ENCODE measurements around the gene PCDHB15.

DNA sequence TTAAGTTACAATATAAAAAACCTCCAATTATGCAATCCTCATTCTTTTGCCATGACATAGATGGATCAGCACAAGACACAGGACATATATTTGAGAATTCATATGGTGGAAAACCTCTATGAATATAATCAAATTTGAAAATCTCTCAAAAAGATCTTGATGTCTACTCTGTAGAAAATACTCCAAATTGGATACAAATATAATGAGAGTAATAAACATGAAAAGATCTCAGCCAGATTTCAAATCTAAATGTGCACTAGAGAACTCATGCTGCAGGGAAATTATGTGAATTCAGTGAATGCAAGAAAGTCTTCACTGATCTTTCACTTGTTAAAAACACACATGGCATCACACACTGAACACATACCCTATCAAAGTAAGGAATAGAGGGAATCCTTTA lies 13.8 kb downstream of the PCDHB15 start:
- TF ChIP-seq, protein P1, sequence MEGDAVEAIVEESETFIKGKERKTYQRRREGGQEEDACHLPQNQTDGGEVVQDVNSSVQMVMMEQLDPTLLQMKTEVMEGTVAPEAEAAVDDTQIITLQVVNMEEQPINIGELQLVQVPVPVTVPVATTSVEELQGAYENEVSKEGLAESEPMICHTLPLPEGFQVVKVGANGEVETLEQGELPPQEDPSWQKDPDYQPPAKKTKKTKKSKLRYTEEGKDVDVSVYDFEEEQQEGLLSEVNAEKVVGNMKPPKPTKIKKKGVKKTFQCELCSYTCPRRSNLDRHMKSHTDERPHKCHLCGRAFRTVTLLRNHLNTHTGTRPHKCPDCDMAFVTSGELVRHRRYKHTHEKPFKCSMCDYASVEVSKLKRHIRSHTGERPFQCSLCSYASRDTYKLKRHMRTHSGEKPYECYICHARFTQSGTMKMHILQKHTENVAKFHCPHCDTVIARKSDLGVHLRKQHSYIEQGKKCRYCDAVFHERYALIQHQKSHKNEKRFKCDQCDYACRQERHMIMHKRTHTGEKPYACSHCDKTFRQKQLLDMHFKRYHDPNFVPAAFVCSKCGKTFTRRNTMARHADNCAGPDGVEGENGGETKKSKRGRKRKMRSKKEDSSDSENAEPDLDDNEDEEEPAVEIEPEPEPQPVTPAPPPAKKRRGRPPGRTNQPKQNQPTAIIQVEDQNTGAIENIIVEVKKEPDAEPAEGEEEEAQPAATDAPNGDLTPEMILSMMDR (IDR thresholded peaks at IDR 0.05; ENCODE audit: insufficient read depth, low read length) = no peak
- TF ChIP-seq POLR2AphosphoS5 (IDR thresholded peaks at IDR 0.05; ENCODE audit: low read depth) (no peak), REST (IDR thresholded peaks at IDR 0.05; ENCODE audit: insufficient replicate concordance, low read depth) (no peak)
